Cardiac septum (tissue), 1 donor: ENCODE measurements around the gene FAR1. TPM values are rescaled to one million over a fixed set of nuclear protein-coding genes. Genes with fewer than 3 reads are reported as not detected.

Source experiments
- DNase-seq: peaks from one replicate; pipeline ENCODE4 v3.0.0-alpha.2; 2020; ENCODE audit warnings: low spot score
- intact Hi-C: fragments of 100-400 bp; cut with DNase I; formaldehyde crosslinking; loops from one replicate; pipeline ENCODE4 v1.14.0; 2022
- total RNA-seq: library from RNA; stranded (reverse); fragmentation: NEBNext Ultra II Directional; extraction: Animal tissue kit (Norgen Biotek cat#: 25700); gene quantifications from one replicate; pipeline ENCODE4 v1.2.1, GENCODE V29; 2021
- donor health status: DM: no; HTN: no; CAD: no.

The FAR1 gene
- total RNA-seq, 1 donor from 2014 or later = 40.9 TPM

GRCh38 chr11:13667795-13668101 lies 720 bp upstream of the FAR1 start:
- DNase-seq = no peak
- intact Hi-C loops = loop anchor here (2.0 kb wide), 1 partner anchor 205 kb away; the partner anchor contains the start of gene BTBD10

GRCh38 chr11:13668957-13669521 lies 571 bp downstream of the FAR1 start:
- intact Hi-C loops = loop anchor here (2.0 kb wide), 1 partner anchor 206 kb away; the partner anchor contains the start of gene BTBD10
- DNase-seq = no peak

GRCh38 chr11:13669544-13670488 lies 1.3 kb downstream of the FAR1 start:
- no peak for DNase-seq
- intact Hi-C loops = loop anchor here (2.0 kb wide), 1 partner anchor 207 kb away; the partner anchor contains the start of gene BTBD10

- intact Hi-C loops = no loop called here
- DNase-seq = no peak
Observed at GRCh38 chr11:13672576-13673210, 4.2 kb downstream of the FAR1 start.

- intact Hi-C loops = no loop called here
Observed at GRCh38 chr11:13674799-13675509, 6.5 kb downstream of the FAR1 start.

GRCh38 chr11:13676576-13676975 lies 8.1 kb downstream of the FAR1 start:
- DNase-seq = no peak
- intact Hi-C loops = no loop called here

More at GRCh38 chr11:13674799-13675509, 6.5 kb downstream of the FAR1 start:
- no peak for DNase-seq

GRCh38 chr11:13679768-13680167 lies 11.3 kb downstream of the FAR1 start:
- DNase-seq = no peak
- intact Hi-C loops = no loop called here

GRCh38 chr11:13680501-13681264 lies 12.2 kb downstream of the FAR1 start:
- intact Hi-C loops = no loop called here
- DNase-seq = no peak

- intact Hi-C loops = no loop called here
- no peak for DNase-seq
Observed at GRCh38 chr11:13681446-13681845, 13.0 kb downstream of the FAR1 start.

- no peak for DNase-seq
- intact Hi-C loops = no loop called here
Observed at GRCh38 chr11:13682212-13682611, 13.7 kb downstream of the FAR1 start.

- intact Hi-C loops = no loop called here
- no peak for DNase-seq
Observed at GRCh38 chr11:13685461-13686108, 17.1 kb downstream of the FAR1 start.

- no peak for DNase-seq
- intact Hi-C loops = no loop called here
Observed at GRCh38 chr11:13686776-13687175, 18.3 kb downstream of the FAR1 start.

- intact Hi-C loops = no loop called here
- DNase-seq = no peak
Observed at GRCh38 chr11:13687271-13687670, 18.8 kb downstream of the FAR1 start.

GRCh38 chr11:13691286-13691899 lies 22.9 kb downstream of the FAR1 start:
- DNase-seq = no peak

GRCh38 chr11:13692172-13692571 lies 23.7 kb downstream of the FAR1 start:
- intact Hi-C loops = no loop called here
- no peak for DNase-seq

More at GRCh38 chr11:13691286-13691899, 22.9 kb downstream of the FAR1 start:
- intact Hi-C loops = no loop called here

GRCh38 chr11:13694115-13694514 lies 25.6 kb downstream of the FAR1 start:
- no peak for DNase-seq
- intact Hi-C loops = no loop called here

- DNase-seq = no peak
- intact Hi-C loops = no loop called here
Observed at GRCh38 chr11:13695886-13696285, 27.4 kb downstream of the FAR1 start.

GRCh38 chr11:13697710-13698109 lies 29.2 kb downstream of the FAR1 start:
- no peak for DNase-seq
- intact Hi-C loops = no loop called here
